WTC11 (cell line): ENCODE results near the gene ST6GALNAC3. TPM values are rescaled to one million over a fixed set of nuclear protein-coding genes. Genes with fewer than 3 reads are reported as not detected.

ENCODE experiments used
- ATAC-seq: fragments of 200-7000 bp; cut with Tn5 transposase; 2 replicates; pipeline ENCODE4 v1.10.0; 2021; ENCODE audit warnings: mild to moderate bottlenecking, moderate library complexity
- CTCF ChIA-PET: fragments of 300-600 bp; sonication (Branson Sonifier 250); formaldehyde crosslinking; loops from one replicate; lab custom pipeline; 2021; ENCODE audit warnings: antibody characterized with exemption; lab: Charles Lee
- POLR2A ChIA-PET: fragments of 350-600 bp; sonication (Branson Sonifier 250); formaldehyde crosslinking; loops from one replicate; lab custom pipeline; 2021; ENCODE audit warnings: antibody characterized with exemption; lab: Charles Lee
- DNase-seq: peaks from one replicate; pipeline ENCODE4 v3.0.0; 2021; ENCODE audit warnings: low spot score
- H3K27ac Mint-ChIP-seq: 2 replicates; pipeline ENCODE4 v1.8.0; 2021; ENCODE audit warnings: mixed read lengths
- H3K27me3 Mint-ChIP-seq: 2 replicates; pipeline ENCODE4 v1.8.0; 2021; ENCODE audit warnings: low read depth, mild to moderate bottlenecking, moderate library complexity, mixed read lengths
- H3K36me3 Mint-ChIP-seq: 2 replicates; pipeline ENCODE4 v1.8.0; 2021; ENCODE audit warnings: mixed read lengths
- H3K4me1 Mint-ChIP-seq: 2 replicates; pipeline ENCODE4 v1.8.0; 2022; ENCODE audit warnings: mixed read lengths
- H3K4me3 Mint-ChIP-seq: 2 replicates; pipeline ENCODE4 v1.8.0; 2021; ENCODE audit warnings: mild to moderate bottlenecking, moderate library complexity, mixed read lengths
- H3K9me3 Mint-ChIP-seq: 2 replicates; pipeline ENCODE4 v1.8.0; 2021; ENCODE audit warnings: mixed read lengths
- ATF3 ChIP-seq: sonication (generic); formaldehyde crosslinking; conservative IDR thresholded peaks from 2 replicates; pipeline ENCODE4 v1.8.1; 2022; ENCODE audit warnings: mild to moderate bottlenecking, missing genetic modification reagents
- CTCF ChIP-seq: fragments of 200-600 bp; IDR thresholded peaks from 2 replicates; pipeline ENCODE4 v1.8.0; 2022; ENCODE audit warnings: antibody characterized with exemption
- ELF4 ChIP-seq: sonication (generic); formaldehyde crosslinking; IDR thresholded peaks from 2 replicates; pipeline ENCODE4 v1.8.1; 2022; ENCODE audit warnings: low read depth, mild to moderate bottlenecking, moderate library complexity, missing genetic modification reagents
- GTF2I ChIP-seq: fragments of 250-450 bp; sonication (Bioruptor Pico); conservative IDR thresholded peaks from 2 replicates; pipeline ENCODE4 v1.4.0; 2021; ENCODE audit warnings: mild to moderate bottlenecking
- KAT7 ChIP-seq: sonication (generic); formaldehyde crosslinking; IDR thresholded peaks from 2 replicates; pipeline ENCODE4 v1.8.1; 2023; ENCODE audit warnings: missing genetic modification reagents, mild to moderate bottlenecking, borderline replicate concordance
- PRDM15 ChIP-seq: sonication (generic); formaldehyde crosslinking; IDR thresholded peaks from 2 replicates; pipeline ENCODE4 v1.8.0; 2022; ENCODE audit warnings: missing genetic modification reagents
- PRRX2 ChIP-seq: fragments of 250-450 bp; sonication (Bioruptor Pico); IDR thresholded peaks from 2 replicates; pipeline ENCODE4 v1.8.0; 2021; ENCODE audit warnings: mild to moderate bottlenecking
- RELA ChIP-seq: sonication (generic); formaldehyde crosslinking; IDR thresholded peaks from 2 replicates; pipeline ENCODE4 v1.8.1; 2022; ENCODE audit warnings: missing genetic modification reagents, mild to moderate bottlenecking, borderline replicate concordance
- RORB ChIP-seq: fragments of 250-450 bp; sonication (Bioruptor Pico); IDR thresholded peaks from 2 replicates; pipeline ENCODE4 v1.9.0; 2021; ENCODE audit warnings: mild to moderate bottlenecking
- TP53 ChIP-seq: sonication (generic); formaldehyde crosslinking; IDR thresholded peaks from 2 replicates; pipeline ENCODE4 v1.8.1; 2023; ENCODE audit warnings: mild to moderate bottlenecking, missing genetic modification reagents
- ZBTB21 ChIP-seq: sonication (generic); formaldehyde crosslinking; IDR thresholded peaks from 2 replicates; pipeline ENCODE4 v1.8.1; 2023; ENCODE audit warnings: mild to moderate bottlenecking, missing genetic modification reagents, borderline replicate concordance
- ZNF138 ChIP-seq: sonication (generic); formaldehyde crosslinking; conservative IDR thresholded peaks from 2 replicates; pipeline ENCODE4 v1.8.1; 2022; ENCODE audit warnings: mild to moderate bottlenecking, moderate library complexity, missing genetic modification reagents
- ZNF219 ChIP-seq: sonication (generic); formaldehyde crosslinking; IDR thresholded peaks from 2 replicates; pipeline ENCODE4 v1.8.0; 2023; ENCODE audit warnings: missing genetic modification reagents, mild to moderate bottlenecking, borderline replicate concordance
- ZNF423 ChIP-seq: fragments of 250-450 bp; sonication (Bioruptor Pico); IDR thresholded peaks from 2 replicates; pipeline ENCODE4 v2.1.2; 2022; ENCODE audit warnings: mild to moderate bottlenecking, moderate library complexity
- ZSCAN18 ChIP-seq: fragments of 250-450 bp; sonication (Bioruptor Pico); IDR thresholded peaks from 2 replicates; pipeline ENCODE4 v2.1.2; 2022; ENCODE audit warnings: mild to moderate bottlenecking, moderate library complexity
- total RNA-seq: library from RNA; stranded (reverse); gene quantifications from 3 replicates; pipeline ENCODE4 v1.2.3, GENCODE V29; 2021
- TF ChIP-seq, protein P1 (sequence below): sonication (generic); formaldehyde crosslinking; IDR thresholded peaks from 2 replicates; pipeline ENCODE4 v1.8.1; 2022; ENCODE audit warnings: low read depth, missing genetic modification reagents, borderline replicate concordance
- TF ChIP-seq, protein P2 (sequence below): sonication (generic); formaldehyde crosslinking; conservative IDR thresholded peaks from 2 replicates; pipeline ENCODE4 v1.8.1; 2023; ENCODE audit warnings: mild to moderate bottlenecking, low read depth, missing genetic modification reagents, moderate library complexity
- TF ChIP-seq, protein P3 (sequence below): sonication (generic); formaldehyde crosslinking; IDR thresholded peaks from 2 replicates; pipeline ENCODE4 v1.8.0; 2023; ENCODE audit warnings: missing genetic modification reagents
- TF ChIP-seq, protein P4 (sequence below): fragments of 250-450 bp; sonication (Bioruptor Pico); IDR thresholded peaks from 2 replicates; pipeline ENCODE4 v1.8.0; 2021; ENCODE audit warnings: mild to moderate bottlenecking

Gene ST6GALNAC3
- total RNA-seq, 1 experiment from 2014 or later: 11.9 TPM

DNA sequence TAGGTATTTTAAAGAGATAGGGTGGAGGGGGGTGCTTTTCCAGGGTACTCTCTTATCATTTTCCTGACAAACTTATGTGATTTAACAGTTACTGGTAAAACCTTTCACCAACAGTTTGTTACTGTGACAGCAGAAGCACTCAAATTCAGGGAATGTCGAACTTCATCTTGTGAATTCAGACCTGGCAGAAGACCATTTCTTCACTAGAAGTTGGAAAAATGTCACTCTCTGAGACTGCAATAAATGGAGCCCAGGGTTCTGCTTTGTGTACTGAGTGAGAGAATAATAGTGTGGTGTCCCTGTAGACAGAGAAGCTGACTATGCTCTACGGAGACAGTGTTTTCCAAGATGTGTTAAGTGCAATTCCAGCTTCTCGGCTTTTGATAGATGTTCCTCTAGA lies 200.2 kb downstream of the ST6GALNAC3 start (continued):
- TF ChIP-seq, protein P1, sequence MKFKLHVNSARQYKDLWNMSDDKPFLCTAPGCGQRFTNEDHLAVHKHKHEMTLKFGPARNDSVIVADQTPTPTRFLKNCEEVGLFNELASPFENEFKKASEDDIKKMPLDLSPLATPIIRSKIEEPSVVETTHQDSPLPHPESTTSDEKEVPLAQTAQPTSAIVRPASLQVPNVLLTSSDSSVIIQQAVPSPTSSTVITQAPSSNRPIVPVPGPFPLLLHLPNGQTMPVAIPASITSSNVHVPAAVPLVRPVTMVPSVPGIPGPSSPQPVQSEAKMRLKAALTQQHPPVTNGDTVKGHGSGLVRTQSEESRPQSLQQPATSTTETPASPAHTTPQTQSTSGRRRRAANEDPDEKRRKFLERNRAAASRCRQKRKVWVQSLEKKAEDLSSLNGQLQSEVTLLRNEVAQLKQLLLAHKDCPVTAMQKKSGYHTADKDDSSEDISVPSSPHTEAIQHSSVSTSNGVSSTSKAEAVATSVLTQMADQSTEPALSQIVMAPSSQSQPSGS: no peak
- TF ChIP-seq, protein P2, sequence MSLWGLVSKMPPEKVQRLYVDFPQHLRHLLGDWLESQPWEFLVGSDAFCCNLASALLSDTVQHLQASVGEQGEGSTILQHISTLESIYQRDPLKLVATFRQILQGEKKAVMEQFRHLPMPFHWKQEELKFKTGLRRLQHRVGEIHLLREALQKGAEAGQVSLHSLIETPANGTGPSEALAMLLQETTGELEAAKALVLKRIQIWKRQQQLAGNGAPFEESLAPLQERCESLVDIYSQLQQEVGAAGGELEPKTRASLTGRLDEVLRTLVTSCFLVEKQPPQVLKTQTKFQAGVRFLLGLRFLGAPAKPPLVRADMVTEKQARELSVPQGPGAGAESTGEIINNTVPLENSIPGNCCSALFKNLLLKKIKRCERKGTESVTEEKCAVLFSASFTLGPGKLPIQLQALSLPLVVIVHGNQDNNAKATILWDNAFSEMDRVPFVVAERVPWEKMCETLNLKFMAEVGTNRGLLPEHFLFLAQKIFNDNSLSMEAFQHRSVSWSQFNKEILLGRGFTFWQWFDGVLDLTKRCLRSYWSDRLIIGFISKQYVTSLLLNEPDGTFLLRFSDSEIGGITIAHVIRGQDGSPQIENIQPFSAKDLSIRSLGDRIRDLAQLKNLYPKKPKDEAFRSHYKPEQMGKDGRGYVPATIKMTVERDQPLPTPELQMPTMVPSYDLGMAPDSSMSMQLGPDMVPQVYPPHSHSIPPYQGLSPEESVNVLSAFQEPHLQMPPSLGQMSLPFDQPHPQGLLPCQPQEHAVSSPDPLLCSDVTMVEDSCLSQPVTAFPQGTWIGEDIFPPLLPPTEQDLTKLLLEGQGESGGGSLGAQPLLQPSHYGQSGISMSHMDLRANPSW (CRISPR knock-in tag): no peak
- TF ChIP-seq ZNF138: no peak
- TF ChIP-seq RORB: no peak
- no peak for TF ChIP-seq ZBTB21 (CRISPR knock-in tag)
- TF ChIP-seq ATF3 (CRISPR knock-in tag): no peak
- TF ChIP-seq ZNF423 (CRISPR knock-in tag): no peak

DNA sequence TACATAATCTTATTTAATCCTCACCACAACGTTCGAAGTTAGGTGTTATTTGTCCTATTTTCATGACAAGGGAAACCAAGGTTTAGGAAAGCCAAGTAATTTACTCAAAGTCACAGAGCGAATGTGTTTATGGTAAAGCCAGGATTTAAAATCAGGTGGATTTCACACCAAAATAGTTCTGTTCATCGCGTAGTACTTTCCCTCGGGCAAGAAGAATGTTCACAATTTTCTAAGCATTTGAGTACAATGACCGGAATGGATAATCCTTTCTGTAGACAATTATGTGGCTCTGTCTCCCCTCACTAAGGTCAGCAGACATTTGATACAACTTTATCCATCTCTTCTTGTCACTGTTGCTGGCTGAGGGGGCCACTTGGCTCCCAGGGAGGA lies 204.2 kb downstream of the ST6GALNAC3 start:
- ATAC-seq (no peak), DNase-seq (no peak)
- Mint-ChIP-seq H3K36me3 (no peaks in the 10 kb centered on the region), H3K4me1 (peaks cover 11% of the 10 kb centered on the region), H3K4me3 (no peak overlapping the region), H3K27ac (peak overlapping the region; percentile 22; the same call in 1 of the 2 replicates), H3K9me3 (no peaks in the 10 kb centered on the region), H3K27me3 (no peaks in the 10 kb centered on the region)
- CTCF ChIA-PET: no interaction called here
- POLR2A ChIA-PET: no interaction called here
- TF ChIP-seq, protein P3, sequence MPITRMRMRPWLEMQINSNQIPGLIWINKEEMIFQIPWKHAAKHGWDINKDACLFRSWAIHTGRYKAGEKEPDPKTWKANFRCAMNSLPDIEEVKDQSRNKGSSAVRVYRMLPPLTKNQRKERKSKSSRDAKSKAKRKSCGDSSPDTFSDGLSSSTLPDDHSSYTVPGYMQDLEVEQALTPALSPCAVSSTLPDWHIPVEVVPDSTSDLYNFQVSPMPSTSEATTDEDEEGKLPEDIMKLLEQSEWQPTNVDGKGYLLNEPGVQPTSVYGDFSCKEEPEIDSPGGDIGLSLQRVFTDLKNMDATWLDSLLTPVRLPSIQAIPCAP (CRISPR knock-in tag): no peak
- TF ChIP-seq TP53 (no peak), RELA (CRISPR knock-in tag) (no peak), ZNF219 (CRISPR knock-in tag) (no peak), PRDM15 (CRISPR knock-in tag) (no peak), GTF2I (CRISPR knock-in tag) (no peak), PRRX2 (CRISPR knock-in tag) (no peak), KAT7 (CRISPR knock-in tag) (no peak), ZNF423 (CRISPR knock-in tag) (no peak), ELF4 (no peak), CTCF (no peak), ZSCAN18 (CRISPR knock-in tag) (no peak)
- TF ChIP-seq, protein P2 (CRISPR knock-in tag): no peak
- TF ChIP-seq, protein P4, sequence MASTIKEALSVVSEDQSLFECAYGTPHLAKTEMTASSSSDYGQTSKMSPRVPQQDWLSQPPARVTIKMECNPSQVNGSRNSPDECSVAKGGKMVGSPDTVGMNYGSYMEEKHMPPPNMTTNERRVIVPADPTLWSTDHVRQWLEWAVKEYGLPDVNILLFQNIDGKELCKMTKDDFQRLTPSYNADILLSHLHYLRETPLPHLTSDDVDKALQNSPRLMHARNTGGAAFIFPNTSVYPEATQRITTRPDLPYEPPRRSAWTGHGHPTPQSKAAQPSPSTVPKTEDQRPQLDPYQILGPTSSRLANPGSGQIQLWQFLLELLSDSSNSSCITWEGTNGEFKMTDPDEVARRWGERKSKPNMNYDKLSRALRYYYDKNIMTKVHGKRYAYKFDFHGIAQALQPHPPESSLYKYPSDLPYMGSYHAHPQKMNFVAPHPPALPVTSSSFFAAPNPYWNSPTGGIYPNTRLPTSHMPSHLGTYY (CRISPR knock-in tag): no peak
